ENCODE measurements around the gene SRSF4. TPM values are rescaled to one million over a fixed set of nuclear protein-coding genes. Genes with fewer than 3 reads are reported as not detected.

Gene SRSF4
- total and polyA plus RNA-seq, 9 of the 15 experiments (the other 6 are each of a cell fraction or from before 2014, with no cell fraction given) = 15.9 to 132 (median 82.0) TPM

- TF ChIP-seq PTRF (tag; IDR thresholded peaks at IDR 0.05) (no peak), FUS (optimal IDR thresholded peaks at IDR 0.05; ENCODE audit: low read depth, low read length) (no peak), FOXK1 (CRISPR knock-in tag; IDR thresholded peaks at IDR 0.05; ENCODE audit: borderline replicate concordance) (peak; percentile 89), POLR2A (conservative IDR thresholded peaks at IDR 0.05) (peak; percentile 91), E2F5 (CRISPR knock-in tag; IDR thresholded peaks at IDR 0.05) (0 out of 2 replicates have a peak, but pooled peaks have one; percentile 20), PCBP1 (IDR thresholded peaks at IDR 0.05; ENCODE audit: low read depth, low read length, poor library complexity, severe bottlenecking) (peak; percentile 50), MYC (IDR thresholded peaks at IDR 0.05; ENCODE audit: low read depth, low read length) (peak; percentile 99), MYC (CRISPR knock-in tag; IDR thresholded peaks at IDR 0.05; ENCODE audit: borderline replicate concordance, low read depth) (peak; percentile 87; the same call in 1 of the 2 replicates), E2F1 (CRISPR knock-in tag; IDR thresholded peaks at IDR 0.05) (peak; percentile 86; the same call in 1 of the 2 replicates), PML (IDR thresholded peaks at IDR 0.05; ENCODE audit: low read length) (peak; percentile 38; the same call in 1 of the 2 replicates), SIN3A (IDR thresholded peaks at IDR 0.05; ENCODE audit: borderline replicate concordance in 2 of 2, control insufficient read depth in 1 of 2, low read depth in 2 of 2, low read length in 2 of 2) (peak; percentile 96 to 98), ZNF592 (IDR thresholded peaks at IDR 0.05) (peak; percentile 66; the same call in 1 of the 2 replicates), KLF10 (CRISPR knock-in tag; IDR thresholded peaks at IDR 0.05) (no peak), ARID4B (CRISPR knock-in tag; IDR thresholded peaks at IDR 0.05) (peak; percentile 93)
Observed at GRCh38 chr1:29230553-29231378, 49.1 kb upstream of the SRSF4 start, which contains the start of gene MECR (continued).

Measured in K562 (cell line).